ENCODE data around the gene KCTD12. TPM values are rescaled to one million over a fixed set of nuclear protein-coding genes. Genes with fewer than 3 reads are reported as not detected.

The KCTD12 gene
- total RNA-seq, 4 donors from 2014 or later, result 91.5 to 376 (median 127) TPM

DNA sequence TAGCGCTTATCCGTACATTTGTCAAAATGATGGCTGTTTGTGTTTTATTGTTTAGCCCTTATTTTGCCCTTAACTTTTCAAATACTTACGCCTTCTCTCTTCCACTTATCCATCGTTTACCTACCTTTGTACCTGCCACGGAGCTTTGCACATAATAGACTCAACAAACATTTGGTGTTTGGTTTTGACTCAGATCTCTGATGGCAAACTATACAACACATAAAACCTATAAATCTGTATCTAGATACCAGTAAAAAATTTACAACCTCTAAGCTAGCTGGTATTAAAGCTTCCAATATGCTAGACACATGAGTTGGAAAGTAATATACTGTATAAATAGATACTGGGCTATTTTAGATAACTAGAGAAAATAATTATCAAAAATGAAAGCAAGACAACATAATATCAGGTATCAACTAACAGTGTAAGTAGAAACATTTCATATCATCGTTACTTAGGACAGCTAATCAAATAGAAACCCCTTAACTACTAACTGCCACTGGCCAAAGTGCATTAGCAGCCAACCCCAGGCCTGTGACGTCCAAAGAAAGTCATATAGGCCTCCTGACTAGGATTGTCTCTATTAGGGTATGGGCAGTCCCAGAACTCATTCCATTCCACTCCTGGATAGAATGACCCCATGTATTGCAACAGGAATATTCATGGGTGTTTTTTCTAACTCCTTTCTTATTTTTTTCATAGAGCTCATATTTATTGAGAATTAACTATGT lies 53.8 kb downstream of the KCTD12 start:
- H3K36me3 ChIP-seq, result no peaks in the 10 kb centered on the region
- H3K27me3 ChIP-seq, result no peaks in the 10 kb centered on the region
- TF ChIP-seq, protein P1, sequence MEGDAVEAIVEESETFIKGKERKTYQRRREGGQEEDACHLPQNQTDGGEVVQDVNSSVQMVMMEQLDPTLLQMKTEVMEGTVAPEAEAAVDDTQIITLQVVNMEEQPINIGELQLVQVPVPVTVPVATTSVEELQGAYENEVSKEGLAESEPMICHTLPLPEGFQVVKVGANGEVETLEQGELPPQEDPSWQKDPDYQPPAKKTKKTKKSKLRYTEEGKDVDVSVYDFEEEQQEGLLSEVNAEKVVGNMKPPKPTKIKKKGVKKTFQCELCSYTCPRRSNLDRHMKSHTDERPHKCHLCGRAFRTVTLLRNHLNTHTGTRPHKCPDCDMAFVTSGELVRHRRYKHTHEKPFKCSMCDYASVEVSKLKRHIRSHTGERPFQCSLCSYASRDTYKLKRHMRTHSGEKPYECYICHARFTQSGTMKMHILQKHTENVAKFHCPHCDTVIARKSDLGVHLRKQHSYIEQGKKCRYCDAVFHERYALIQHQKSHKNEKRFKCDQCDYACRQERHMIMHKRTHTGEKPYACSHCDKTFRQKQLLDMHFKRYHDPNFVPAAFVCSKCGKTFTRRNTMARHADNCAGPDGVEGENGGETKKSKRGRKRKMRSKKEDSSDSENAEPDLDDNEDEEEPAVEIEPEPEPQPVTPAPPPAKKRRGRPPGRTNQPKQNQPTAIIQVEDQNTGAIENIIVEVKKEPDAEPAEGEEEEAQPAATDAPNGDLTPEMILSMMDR (IDR thresholded peaks at IDR 0.05), result no peak
- no peak for TF ChIP-seq POLR2A (IDR thresholded peaks at IDR 0.05)
- no peaks in the 10 kb centered on the region for H3K9me3 ChIP-seq
- H3K4me1 ChIP-seq, result peaks cover 8 to 10% of the 10 kb centered on the region in 2 donors
- intact Hi-C loops (cut with DNase I; ENCODE audit: low total_unique reads), result no loop called here
- no peak for DNase-seq
- H3K4me3 ChIP-seq, result no peak overlapping the region
- peak overlapping the region in 1 of 2 donors; percentile 7 for H3K27ac ChIP-seq

DNA sequence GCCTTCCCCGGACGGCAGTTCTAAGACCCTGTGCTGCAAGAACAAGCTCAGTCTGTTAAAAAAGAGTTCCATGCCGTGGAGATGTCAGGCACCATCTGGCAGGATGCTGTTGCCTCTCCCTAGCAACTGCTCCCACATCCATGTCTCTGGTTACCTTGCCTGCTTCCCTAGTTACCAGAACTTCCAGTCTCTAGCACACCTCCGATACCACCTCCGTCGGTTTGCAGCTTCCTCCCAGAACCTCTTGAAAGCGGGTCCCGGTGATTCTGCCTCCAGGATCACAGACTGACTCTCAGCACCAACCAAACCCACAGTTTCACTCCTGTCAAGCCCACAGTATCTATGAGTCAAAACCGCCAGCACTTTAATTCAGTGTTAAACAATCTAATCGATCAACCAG lies 55.4 kb downstream of the KCTD12 start:
- Histone ChIP-seq H3K4me3 (no peak overlapping the region), H3K27me3 (no peaks in the 10 kb centered on the region), H3K4me1 (peaks cover 8 to 10% of the 10 kb centered on the region in 2 donors), H3K27ac (peak overlapping the region; percentile 75), H3K9me3 (no peaks in the 10 kb centered on the region), H3K36me3 (no peaks in the 10 kb centered on the region)
- TF ChIP-seq POLR2A (IDR thresholded peaks at IDR 0.05), result no peak
- TF ChIP-seq, protein P1 (IDR thresholded peaks at IDR 0.05), result no peak
- intact Hi-C loops (cut with DNase I; ENCODE audit: low total_unique reads), result no loop called here
- DNase-seq, result no peak

Other genes starting within 250 kb of the KCTD12 start
- gene ACOD1, start 62.1 kb upstream of the KCTD12 start, total RNA-seq, result not detected
- 10 to 100 TPM; 18.2 to 49.8 (median 39.5) TPM for gene CLN5, start 105.7 kb upstream of the KCTD12 start, total RNA-seq
- 100 to 1,000 TPM in 2 of 4 donors, 10 to 100 TPM in 2; 62.8 to 158 (median 92.3) TPM for gene FBXL3, start 140.8 kb upstream of the KCTD12 start, total RNA-seq

Measured in uterus (tissue), 4 donors.